ENCODE results near the gene APBA2. TPM values are rescaled to one million over a fixed set of nuclear protein-coding genes. Genes with fewer than 3 reads are reported as not detected.

APBA2 gene
- total and polyA plus RNA-seq, 2 of the 4 experiments (the other 2 are of a cell fraction), result 21.7 to 33.0 TPM

GRCh38 chr15:29037997-29038705, 152.4 kb downstream of the APBA2 start:
- ChIA-PET POLR2A (ENCODE audit: unreplicated experiment) (no interaction called here), CTCF (no interaction called here)
- Histone ChIP-seq H3K14ac (replicated peaks; ENCODE audit: low read depth, low read length) (no peak overlapping the region), H3K9me1 (ENCODE audit: insufficient read depth, low read length) (peaks cover 17% of the 10 kb centered on the region), H2AK5ac (ENCODE audit: low read depth, low read length) (no peak overlapping the region), H4K91ac (ENCODE audit: insufficient read depth, low read depth, low read length) (no peak overlapping the region), H3K4me3 (ENCODE audit: insufficient read depth, low read depth, low read length) (no peak overlapping the region), H2BK20ac (ENCODE audit: low read depth, low read length) (no peak overlapping the region), H3K27me3 (ENCODE audit: control insufficient read depth, insufficient read depth, low read length) (no peaks in the 10 kb centered on the region), H3K23ac (ENCODE audit: low read depth, low read length) (no peak overlapping the region), H3K27ac (ENCODE audit: insufficient read depth, low read length) (no peak overlapping the region), H3K4me2 (ENCODE audit: low read depth, low read length) (no peak overlapping the region), H4K8ac (ENCODE audit: low read depth in 2 of 2, low read length in 2 of 2) (no peak overlapping the region), H3K79me1 (ENCODE audit: low read depth in 1 of 2, low read length in 2 of 2) (peaks cover 7 to 13% of the 10 kb centered on the region in 2 experiments; a peak in 3 of 4 replicates), H2BK15ac (ENCODE audit: low read depth, low read length) (no peak overlapping the region), H4K20me1 (ENCODE audit: insufficient read depth, low read length) (peaks cover 13% of the 10 kb centered on the region; the same call in 1 of the 2 replicates), H3K36me3 (ENCODE audit: control insufficient read depth, insufficient read depth, low read length) (no peaks in the 10 kb centered on the region), H3K9me3 (ENCODE audit: control insufficient read depth, insufficient read depth, low read length) (no peaks in the 10 kb centered on the region), H3K56ac (ENCODE audit: extremely low read depth, insufficient read depth, low read length) (no peak overlapping the region), H2BK120ac (ENCODE audit: low read depth, low read length) (no peak overlapping the region), H2AFZ (replicated peaks; ENCODE audit: low read length, poor library complexity) (no peak overlapping the region), H2BK5ac (ENCODE audit: low read depth, low read length, poor library complexity, severe bottlenecking) (no peak overlapping the region), H3K18ac (ENCODE audit: low read depth, low read length) (no peak overlapping the region), H3K9ac (ENCODE audit: low read depth, low read length) (no peak overlapping the region), H2AK9ac (replicated peaks; ENCODE audit: low read depth, low read length, poor library complexity) (no peak overlapping the region), H3K4ac (ENCODE audit: low read depth, low read length) (no peak overlapping the region), H4K5ac (ENCODE audit: low read depth, low read length) (no peak overlapping the region), H3K4me1 (ENCODE audit: control insufficient read depth, insufficient read depth, low read length) (peaks cover 5% of the 10 kb centered on the region; the same call in 1 of the 2 replicates)
- BruUV-seq (replicated peaks), result no TSS peak
- intact Hi-C loops (cut with micrococcal nuclease) (no loop called here), dilution Hi-C loops (cut with HindIII; ENCODE audit: low sequenced_read_pairs, unreplicated experiment) (no loop called here), in situ Hi-C loops (cut with MboI; ENCODE audit: low sequenced_read_pairs) (no loop called here)
- no peak for DNase-seq
- no peak for TF ChIP-seq CEBPB (IDR thresholded peaks at IDR 0.05; ENCODE audit: low read depth, low read length)
- no peak for TF ChIP-seq POLR2A (IDR thresholded peaks at IDR 0.05; ENCODE audit: low read depth, low read length)
- TF ChIP-seq, protein P1, sequence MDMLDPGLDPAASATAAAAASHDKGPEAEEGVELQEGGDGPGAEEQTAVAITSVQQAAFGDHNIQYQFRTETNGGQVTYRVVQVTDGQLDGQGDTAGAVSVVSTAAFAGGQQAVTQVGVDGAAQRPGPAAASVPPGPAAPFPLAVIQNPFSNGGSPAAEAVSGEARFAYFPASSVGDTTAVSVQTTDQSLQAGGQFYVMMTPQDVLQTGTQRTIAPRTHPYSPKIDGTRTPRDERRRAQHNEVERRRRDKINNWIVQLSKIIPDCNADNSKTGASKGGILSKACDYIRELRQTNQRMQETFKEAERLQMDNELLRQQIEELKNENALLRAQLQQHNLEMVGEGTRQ (IDR thresholded peaks at IDR 0.05; ENCODE audit: low read depth, low read length), result no peak
- TF ChIP-seq, protein P2, sequence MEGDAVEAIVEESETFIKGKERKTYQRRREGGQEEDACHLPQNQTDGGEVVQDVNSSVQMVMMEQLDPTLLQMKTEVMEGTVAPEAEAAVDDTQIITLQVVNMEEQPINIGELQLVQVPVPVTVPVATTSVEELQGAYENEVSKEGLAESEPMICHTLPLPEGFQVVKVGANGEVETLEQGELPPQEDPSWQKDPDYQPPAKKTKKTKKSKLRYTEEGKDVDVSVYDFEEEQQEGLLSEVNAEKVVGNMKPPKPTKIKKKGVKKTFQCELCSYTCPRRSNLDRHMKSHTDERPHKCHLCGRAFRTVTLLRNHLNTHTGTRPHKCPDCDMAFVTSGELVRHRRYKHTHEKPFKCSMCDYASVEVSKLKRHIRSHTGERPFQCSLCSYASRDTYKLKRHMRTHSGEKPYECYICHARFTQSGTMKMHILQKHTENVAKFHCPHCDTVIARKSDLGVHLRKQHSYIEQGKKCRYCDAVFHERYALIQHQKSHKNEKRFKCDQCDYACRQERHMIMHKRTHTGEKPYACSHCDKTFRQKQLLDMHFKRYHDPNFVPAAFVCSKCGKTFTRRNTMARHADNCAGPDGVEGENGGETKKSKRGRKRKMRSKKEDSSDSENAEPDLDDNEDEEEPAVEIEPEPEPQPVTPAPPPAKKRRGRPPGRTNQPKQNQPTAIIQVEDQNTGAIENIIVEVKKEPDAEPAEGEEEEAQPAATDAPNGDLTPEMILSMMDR (conservative IDR thresholded peaks at IDR 0.05; ENCODE audit: low read depth, low read length), result no peak
- TF ChIP-seq RCOR1 (IDR thresholded peaks at IDR 0.05; ENCODE audit: insufficient replicate concordance, low read length), result no peak
- TF ChIP-seq MXI1 (IDR thresholded peaks at IDR 0.05; ENCODE audit: borderline replicate concordance, low read depth, low read length), result no peak
- TF ChIP-seq BHLHE40 (IDR thresholded peaks at IDR 0.05; ENCODE audit: low read depth, low read length), result no peak
- TF ChIP-seq MAFK (IDR thresholded peaks at IDR 0.05; ENCODE audit: low read depth, low read length), result no peak
- no peak for TF ChIP-seq RFX5 (IDR thresholded peaks at IDR 0.05; ENCODE audit: low read depth, low read length)
- no peak for TF ChIP-seq SMC3 (IDR thresholded peaks at IDR 0.05; ENCODE audit: low read depth, low read length)
- TF ChIP-seq NFE2L2 (IDR thresholded peaks at IDR 0.05; ENCODE audit: low read depth, low read length), result no peak
- no peak for TF ChIP-seq MAZ (IDR thresholded peaks at IDR 0.05; ENCODE audit: borderline replicate concordance, low read depth, low read length)
- TF ChIP-seq RAD21 (IDR thresholded peaks at IDR 0.05; ENCODE audit: low read length), result no peak
- TF ChIP-seq FOS (IDR thresholded peaks at IDR 0.05; ENCODE audit: low read depth, low read length), result no peak
- no peak for TF ChIP-seq CHD1 (IDR thresholded peaks at IDR 0.05; ENCODE audit: low read depth, low read length)
- no peak for TF ChIP-seq ELK1 (IDR thresholded peaks at IDR 0.05; ENCODE audit: borderline replicate concordance, low read depth, low read length)
- WGBS, 2 experiments (ENCODE audit: extremely low coverage in 2 of 2, insufficient read length in 1 of 2), result no CpG with 5 or more reads among the region's 9 CpGs
- ATAC-seq (ENCODE audit: low read depth), result no peak
